ENCODE data around the gene NAT8.

- no peak for TF ChIP-seq CTCF (conservative IDR thresholded peaks at IDR 0.05; ENCODE audit: low read depth in 2 of 2)
- no peak for TF ChIP-seq JUNB (IDR thresholded peaks at IDR 0.05; ENCODE audit: unreplicated experiment)
- no peak for TF ChIP-seq REST (IDR thresholded peaks at IDR 0.05; ENCODE audit: unreplicated experiment)
- TF ChIP-seq EZH2phosphoT487 (IDR thresholded peaks at IDR 0.05; ENCODE audit: unreplicated experiment): no peak
- no peak for TF ChIP-seq EZH2 (IDR thresholded peaks at IDR 0.05; ENCODE audit: low read depth, unreplicated experiment)
- TF ChIP-seq POLR2AphosphoS5 (IDR thresholded peaks at IDR 0.05; ENCODE audit: low read depth): no peak
- TF ChIP-seq NANOG (IDR thresholded peaks at IDR 0.05; ENCODE audit: borderline replicate concordance): no peak
- no peak for TF ChIP-seq CREB1 (CRISPR knock-in tag; IDR thresholded peaks at IDR 0.05; ENCODE audit: low read depth)
- TF ChIP-seq ZNF114 (CRISPR knock-in tag; IDR thresholded peaks at IDR 0.05): no peak
- no peak for TF ChIP-seq ETS1 (IDR thresholded peaks at IDR 0.05)
- TF ChIP-seq STAT1 (IDR thresholded peaks at IDR 0.05; ENCODE audit: unreplicated experiment): no peak
- no peak for TF ChIP-seq ZNF462 (CRISPR knock-in tag; IDR thresholded peaks at IDR 0.05)
- TF ChIP-seq ZNF331 (CRISPR knock-in tag; IDR thresholded peaks at IDR 0.05; ENCODE audit: low read depth): no peak
These were observed 10.1 kb upstream of the NAT8 start for GRCh38 chr2:73652348-73652747.

All from GM23338 (cell line).